Loucy (cell line): Measurements from ENCODE around the gene RCAN2.

Experiments used
- H2AFZ ChIP-seq: fragments of 200-600 bp; sonication (generic); 2 replicates; pipeline ENCODE4 v1.6.0; 2016; ENCODE audit warnings: antibody characterized with exemption, mild to moderate bottlenecking, low read length, moderate library complexity
- H3F3A ChIP-seq: fragments of 200-600 bp; 2 replicates; pipeline ENCODE4 v1.6.0; 2016; ENCODE audit warnings: antibody characterized with exemption, low read depth, mild to moderate bottlenecking
- H3K27me3 ChIP-seq: fragments of 200-600 bp; sonication (generic); 2 replicates; pipeline ENCODE4 v1.6.1; 2014; ENCODE audit warnings: low read length, mild to moderate bottlenecking; ENCODE audit not compliant: insufficient read depth, poor library complexity, severe bottlenecking
- H3K36me3 ChIP-seq: fragments of 200-600 bp; sonication (generic); 2 replicates; pipeline ENCODE4 v1.6.1; 2016; ENCODE audit warnings: low read length; ENCODE audit not compliant: insufficient read depth
- H3K4me1 ChIP-seq: fragments of 200-600 bp; sonication (generic); 2 replicates; pipeline ENCODE4 v1.5.1; 2014; ENCODE audit warnings: low read length, mild to moderate bottlenecking; ENCODE audit not compliant: insufficient read depth, poor library complexity, severe bottlenecking
- H3K4me2 ChIP-seq: fragments of 200-600 bp; sonication (generic); 2 replicates; pipeline ENCODE4 v1.6.0; 2014; ENCODE audit warnings: antibody characterized with exemption, low read length, low read depth, mild to moderate bottlenecking; ENCODE audit not compliant: poor library complexity, severe bottlenecking
- H3K4me3 ChIP-seq: fragments of 200-600 bp; sonication (generic); 2 replicates; pipeline ENCODE4 v1.5.1; 2014; ENCODE audit warnings: low read length, mild to moderate bottlenecking, mixed read lengths; ENCODE audit not compliant: poor library complexity, severe bottlenecking
- H3K79me2 ChIP-seq: fragments of 200-600 bp; sonication (generic); 2 replicates; pipeline ENCODE4 v1.6.1; 2014; ENCODE audit warnings: low read length; ENCODE audit not compliant: insufficient read depth
- H3K9ac ChIP-seq: fragments of 200-600 bp; sonication (generic); 2 replicates; pipeline ENCODE4 v1.6.0; 2014; ENCODE audit warnings: mild to moderate bottlenecking, low read depth, low read length, moderate library complexity; ENCODE audit not compliant: poor library complexity, severe bottlenecking
- H3K9me2 ChIP-seq: fragments of 200-600 bp; sonication (generic); replicated peaks from 2 replicates; pipeline ENCODE4 v1.6.1; 2016; ENCODE audit warnings: low read depth, low read length, mixed read lengths
- H3K9me3 ChIP-seq: fragments of 200-600 bp; sonication (generic); 2 replicates; pipeline ENCODE4 v1.6.1; 2014; ENCODE audit warnings: mild to moderate bottlenecking, antibody characterized with exemption, low read length, low read depth; ENCODE audit not compliant: insufficient read depth
- H4K20me1 ChIP-seq: fragments of 200-600 bp; sonication (generic); 2 replicates; pipeline ENCODE4 v1.6.0; 2014; ENCODE audit warnings: antibody characterized with exemption, low read length, mild to moderate bottlenecking; ENCODE audit not compliant: insufficient read depth, poor library complexity, severe bottlenecking
- EZH2phosphoT487 ChIP-seq: fragments of 200-600 bp; IDR thresholded peaks from 2 replicates; pipeline ENCODE4 v1.6.1; 2018; ENCODE audit warnings: antibody characterized with exemption, mild to moderate bottlenecking, moderate library complexity, borderline replicate concordance
- TF ChIP-seq, protein P1 (sequence below): fragments of 200-600 bp; sonication (generic); conservative IDR thresholded peaks from 2 replicates; pipeline ENCODE4 v1.5.1; 2014; ENCODE audit warnings: mild to moderate bottlenecking, antibody characterized with exemption, low read length

Gene RCAN2

DNA sequence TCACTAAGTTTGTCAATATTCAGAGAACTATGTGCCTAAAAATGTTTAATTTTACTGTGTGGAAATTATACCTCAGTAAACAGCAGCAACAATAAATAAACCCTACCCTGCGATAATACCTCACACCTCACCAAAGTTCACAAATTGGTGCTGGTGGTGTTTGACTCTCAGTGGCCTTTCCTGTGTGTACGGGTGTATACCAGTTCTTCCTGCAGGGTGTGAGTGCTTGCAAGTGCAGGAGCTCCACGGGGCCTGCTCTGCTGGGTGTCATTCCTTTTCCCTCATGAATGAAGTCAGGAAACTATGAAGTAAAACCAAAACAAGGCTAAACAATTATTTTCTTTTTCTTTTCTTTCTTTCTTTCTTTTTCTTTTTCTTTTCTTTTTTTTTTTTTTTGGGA lies 316.3 kb downstream of the RCAN2 start:
- H4K20me1 ChIP-seq, result no peaks in the 10 kb centered on the region
- no peaks in the 10 kb centered on the region for H3K9me3 ChIP-seq
- no peak overlapping the region for H2AFZ ChIP-seq
- H3K9ac ChIP-seq, result no peak overlapping the region
- no peaks in the 10 kb centered on the region for H3K79me2 ChIP-seq
- H3K4me2 ChIP-seq, result no peak overlapping the region
- TF ChIP-seq, protein P1, sequence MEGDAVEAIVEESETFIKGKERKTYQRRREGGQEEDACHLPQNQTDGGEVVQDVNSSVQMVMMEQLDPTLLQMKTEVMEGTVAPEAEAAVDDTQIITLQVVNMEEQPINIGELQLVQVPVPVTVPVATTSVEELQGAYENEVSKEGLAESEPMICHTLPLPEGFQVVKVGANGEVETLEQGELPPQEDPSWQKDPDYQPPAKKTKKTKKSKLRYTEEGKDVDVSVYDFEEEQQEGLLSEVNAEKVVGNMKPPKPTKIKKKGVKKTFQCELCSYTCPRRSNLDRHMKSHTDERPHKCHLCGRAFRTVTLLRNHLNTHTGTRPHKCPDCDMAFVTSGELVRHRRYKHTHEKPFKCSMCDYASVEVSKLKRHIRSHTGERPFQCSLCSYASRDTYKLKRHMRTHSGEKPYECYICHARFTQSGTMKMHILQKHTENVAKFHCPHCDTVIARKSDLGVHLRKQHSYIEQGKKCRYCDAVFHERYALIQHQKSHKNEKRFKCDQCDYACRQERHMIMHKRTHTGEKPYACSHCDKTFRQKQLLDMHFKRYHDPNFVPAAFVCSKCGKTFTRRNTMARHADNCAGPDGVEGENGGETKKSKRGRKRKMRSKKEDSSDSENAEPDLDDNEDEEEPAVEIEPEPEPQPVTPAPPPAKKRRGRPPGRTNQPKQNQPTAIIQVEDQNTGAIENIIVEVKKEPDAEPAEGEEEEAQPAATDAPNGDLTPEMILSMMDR, result no peak
- TF ChIP-seq EZH2phosphoT487, result no peak
- no peaks in the 10 kb centered on the region for H3K9me2 ChIP-seq
- H3K4me3 ChIP-seq, result no peak overlapping the region
- no peaks in the 10 kb centered on the region for H3F3A ChIP-seq
- H3K36me3 ChIP-seq, result no peaks in the 10 kb centered on the region
- no peaks in the 10 kb centered on the region for H3K4me1 ChIP-seq
- H3K27me3 ChIP-seq, result no peaks in the 10 kb centered on the region

DNA sequence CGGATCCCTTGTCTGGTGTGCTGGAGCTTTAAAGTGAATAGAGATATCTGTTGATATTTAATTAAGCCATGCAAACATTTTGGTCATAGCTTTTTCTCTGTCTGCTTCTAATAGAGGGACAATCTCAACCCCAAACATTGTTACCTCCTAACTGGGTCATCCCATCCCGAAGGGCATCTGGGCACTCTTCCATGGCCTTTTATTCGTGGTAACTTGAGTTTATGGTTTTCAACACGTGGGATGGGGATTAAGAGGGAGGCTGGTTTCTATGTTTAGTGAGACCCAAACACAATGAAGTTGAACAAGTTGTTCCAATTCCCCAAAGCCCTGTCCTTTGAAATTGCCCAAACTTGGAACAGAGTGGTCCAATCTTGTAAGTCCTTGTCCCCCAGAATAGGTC lies 319.1 kb downstream of the RCAN2 start:
- no peak overlapping the region for H2AFZ ChIP-seq
- H4K20me1 ChIP-seq, result no peaks in the 10 kb centered on the region
- no peaks in the 10 kb centered on the region for H3K9me3 ChIP-seq
- no peaks in the 10 kb centered on the region for H3K36me3 ChIP-seq
- H3K4me2 ChIP-seq, result no peak overlapping the region
- H3K9me2 ChIP-seq, result no peaks in the 10 kb centered on the region
- H3K27me3 ChIP-seq, result no peaks in the 10 kb centered on the region
- no peaks in the 10 kb centered on the region for H3K79me2 ChIP-seq
- no peaks in the 10 kb centered on the region for H3K4me1 ChIP-seq
- H3F3A ChIP-seq, result no peaks in the 10 kb centered on the region
- TF ChIP-seq, protein P1, result no peak
- no peak for TF ChIP-seq EZH2phosphoT487
- H3K4me3 ChIP-seq, result no peak overlapping the region
- no peak overlapping the region for H3K9ac ChIP-seq
